CD4-positive, alpha-beta T cell treated with Interleukin-21 for 1 hour (primary cell): ENCODE data around the gene KRTAP5-1.

Experiments
- DNase-seq: peaks from one replicate; pipeline ENCODE4 v3.0.0-alpha.2; 2020

The KRTAP5-1 gene

GRCh38 chr11:1558775-1559110 is 26.3 kb downstream of the KRTAP5-1 start:
- DNase-seq: no peak

- DNase-seq: no peak
Observed at GRCh38 chr11:1557904-1558774, 26.9 kb downstream of the KRTAP5-1 start.

- no peak for DNase-seq
Observed at GRCh38 chr11:1557051-1557884, 27.8 kb downstream of the KRTAP5-1 start.

GRCh38 chr11:1556278-1556902 is 28.7 kb downstream of the KRTAP5-1 start:
- no peak for DNase-seq

- no peak for DNase-seq
Observed at GRCh38 chr11:1555713-1556153, 29.4 kb downstream of the KRTAP5-1 start.

GRCh38 chr11:1554981-1555712 is 29.9 kb downstream of the KRTAP5-1 start:
- DNase-seq: no peak

GRCh38 chr11:1553808-1554594 is 31.1 kb downstream of the KRTAP5-1 start:
- DNase-seq: no peak

GRCh38 chr11:1549338-1550330 is 35.4 kb downstream of the KRTAP5-1 start:
- no peak for DNase-seq

- no peak for DNase-seq
Observed at GRCh38 chr11:1548221-1549070, 36.6 kb downstream of the KRTAP5-1 start.

GRCh38 chr11:1547467-1548098 is 37.5 kb downstream of the KRTAP5-1 start:
- DNase-seq: no peak

GRCh38 chr11:1546536-1547466 is 38.3 kb downstream of the KRTAP5-1 start:
- peak; percentile 50 for DNase-seq

GRCh38 chr11:1546077-1546535 is 39.0 kb downstream of the KRTAP5-1 start:
- DNase-seq: no peak

- DNase-seq: no peak
Observed at GRCh38 chr11:1545432-1545831, 39.7 kb downstream of the KRTAP5-1 start.

- no peak for DNase-seq
Observed at GRCh38 chr11:1544536-1544935, 40.5 kb downstream of the KRTAP5-1 start.

- DNase-seq: no peak
Observed at GRCh38 chr11:1543606-1544263, 41.3 kb downstream of the KRTAP5-1 start.

GRCh38 chr11:1542267-1542666 is 42.8 kb downstream of the KRTAP5-1 start:
- no peak for DNase-seq

GRCh38 chr11:1541474-1542204 is 43.4 kb downstream of the KRTAP5-1 start:
- no peak for DNase-seq
